ENCODE measurements around the gene RARG.

Gene RARG
- total RNA-seq = 26.8 to 75.0 (median 74.4) reads per million in 3 experiments

- peak; percentile 59 for DNase-seq
These were observed at the start of gene RARG for GRCh38 chr12:53231921-53232645. TSS of gene RARG (minus strand) at chr12:53232209. CDS start at chr12:53227545, 4,664 bp downstream.

GRCh38 chr12:53279888-53280498 lies 48.0 kb upstream of the RARG start:
- no peak for DNase-seq

GRCh38 chr12:53279283-53279869 lies 47.4 kb upstream of the RARG start:
- DNase-seq = no peak

GRCh38 chr12:53277981-53278380 lies 46.0 kb upstream of the RARG start:
- DNase-seq = no peak

GRCh38 chr12:53276511-53276910 lies 44.5 kb upstream of the RARG start:
- DNase-seq = no peak

GRCh38 chr12:53274445-53274844 lies 42.4 kb upstream of the RARG start:
- no peak for DNase-seq

GRCh38 chr12:53268630-53269562 lies 36.9 kb upstream of the RARG start:
- no peak for DNase-seq

GRCh38 chr12:53267999-53268629 lies 36.1 kb upstream of the RARG start, which contains the start of gene ESPL1:
TSS of gene ESPL1 (plus strand) at chr12:53268299. CDS start at chr12:53268767, 468 bp downstream.
- DNase-seq = peak; percentile 78

- no peak for DNase-seq
These were observed 35.4 kb upstream of the RARG start for GRCh38 chr12:53267306-53267998.

GRCh38 chr12:53265783-53266182 lies 33.8 kb upstream of the RARG start:
- no peak for DNase-seq

GRCh38 chr12:53259891-53260290 lies 27.9 kb upstream of the RARG start:
- DNase-seq = no peak

- DNase-seq = no peak
These were observed 26.8 kb upstream of the RARG start for GRCh38 chr12:53258541-53259539.

- no peak for DNase-seq
These were observed 24.0 kb upstream of the RARG start for GRCh38 chr12:53255996-53256395.

GRCh38 chr12:53254816-53255545 lies 23.0 kb upstream of the RARG start:
- no peak for DNase-seq

- no peak for DNase-seq
These were observed 21.3 kb upstream of the RARG start for GRCh38 chr12:53253298-53253697.

- no peak for DNase-seq
These were observed 20.4 kb upstream of the RARG start for GRCh38 chr12:53252349-53252916.

- peak; percentile 66 for DNase-seq
These were observed 19.7 kb upstream of the RARG start for GRCh38 chr12:53251477-53252348.

GRCh38 chr12:53245286-53245685 lies 13.3 kb upstream of the RARG start:
- no peak for DNase-seq

All from central memory CD4-positive, alpha-beta T cell (primary cell).